ENCODE measurements around the gene MAPKAPK5. TPM values are rescaled to one million over a fixed set of nuclear protein-coding genes. Genes with fewer than 3 reads are reported as not detected.

MAPKAPK5 gene
- total RNA-seq, 4 donors from 2014 or later, result 73.5 to 768 (median 90.1) TPM

DNA sequence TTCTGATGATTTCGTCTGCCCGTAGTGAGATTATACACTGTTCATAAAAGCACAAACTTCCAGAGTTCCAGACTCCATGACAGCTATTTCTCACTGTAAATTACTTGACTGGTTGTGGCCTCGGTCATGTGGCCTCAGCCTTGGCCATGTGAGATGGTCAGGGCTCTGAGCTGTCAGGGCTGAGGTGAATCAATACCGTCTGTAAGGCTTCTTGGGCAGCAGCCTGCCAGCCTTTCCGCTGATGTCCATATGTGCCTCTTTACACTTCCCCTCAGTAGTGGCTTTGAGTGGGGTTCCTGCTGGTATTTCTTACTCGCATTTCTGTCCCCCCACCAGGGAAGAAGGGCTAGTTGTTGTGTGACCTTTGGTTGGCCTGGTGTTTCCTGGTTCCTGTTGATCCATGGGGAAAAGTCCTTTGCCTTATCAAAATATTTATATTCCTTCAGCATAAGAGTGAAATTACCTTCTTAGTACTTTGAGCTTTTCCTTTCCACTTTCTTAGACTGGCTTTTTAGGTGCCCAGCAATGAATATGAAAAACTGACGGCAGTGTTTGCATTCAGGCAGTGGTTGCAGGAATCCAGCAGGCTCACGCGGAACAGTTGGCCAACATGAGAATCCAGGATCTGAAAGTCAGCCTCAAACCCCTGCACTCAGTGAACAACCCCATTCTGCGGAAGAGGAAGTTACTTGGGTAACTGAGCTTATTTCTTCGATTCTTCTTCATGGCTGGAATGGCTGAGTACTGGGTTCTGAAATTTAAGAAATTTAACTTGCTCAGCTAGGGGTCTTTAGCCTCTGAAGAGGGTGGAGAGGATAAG is 46.1 kb downstream of the MAPKAPK5 start:
- 88 to 91% methylated on average over 4 to 11 of the region's 11 CpGs for WGBS, 2 donors (ENCODE audit: low coverage in 1 of 2)
- intact Hi-C loops (cut with DNase I; ENCODE audit: low total_unique reads), result no loop called here

DNA sequence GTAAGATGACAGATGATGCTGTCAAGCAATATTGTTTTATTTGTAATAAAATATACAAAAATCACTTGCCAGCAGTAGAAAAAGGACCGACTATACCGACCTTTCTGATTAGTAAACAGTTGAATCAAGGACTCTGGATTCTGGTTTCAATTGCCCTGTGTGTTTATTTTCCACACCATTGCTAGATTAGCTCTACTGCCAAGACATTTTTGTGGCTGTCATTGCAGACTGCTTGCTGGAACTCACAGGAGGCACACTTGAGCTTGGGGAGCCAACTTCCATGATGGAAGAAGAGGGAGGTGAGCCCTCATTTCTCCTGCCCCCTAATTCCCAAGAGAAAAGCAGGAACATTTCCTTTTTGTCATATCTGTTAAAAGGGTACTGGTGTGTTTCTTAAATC is 51.3 kb downstream of the MAPKAPK5 start:
- Histone ChIP-seq H3K27ac (no peak overlapping the region), H3K36me3 (peaks cover 0 to 40% (median 15%) of the 10 kb centered on the region in 4 donors), H3K4me3 (no peak overlapping the region), H3K4me1 (no peaks in the 10 kb centered on the region), H3K9me3 (no peaks in the 10 kb centered on the region), H3K27me3 (no peaks in the 10 kb centered on the region)
- in situ Hi-C loops (cut with MboI; ENCODE audit: low pct_ligation_motif_present in 1 of 4, low pct_unique_long_range_greater_than_20kb in 1 of 4, low sequenced_read_pairs in 3 of 4) (no loop called here), intact Hi-C loops (cut with DNase I; ENCODE audit: low total_unique reads) (no loop called here)
- no peak for TF ChIP-seq POLR2A (IDR thresholded peaks at IDR 0.05)
- no peak for TF ChIP-seq POLR2AphosphoS5 (IDR thresholded peaks at IDR 0.05)
- no peak for TF ChIP-seq EP300 (IDR thresholded peaks at IDR 0.05; ENCODE audit: low read depth)
- TF ChIP-seq, protein P1, sequence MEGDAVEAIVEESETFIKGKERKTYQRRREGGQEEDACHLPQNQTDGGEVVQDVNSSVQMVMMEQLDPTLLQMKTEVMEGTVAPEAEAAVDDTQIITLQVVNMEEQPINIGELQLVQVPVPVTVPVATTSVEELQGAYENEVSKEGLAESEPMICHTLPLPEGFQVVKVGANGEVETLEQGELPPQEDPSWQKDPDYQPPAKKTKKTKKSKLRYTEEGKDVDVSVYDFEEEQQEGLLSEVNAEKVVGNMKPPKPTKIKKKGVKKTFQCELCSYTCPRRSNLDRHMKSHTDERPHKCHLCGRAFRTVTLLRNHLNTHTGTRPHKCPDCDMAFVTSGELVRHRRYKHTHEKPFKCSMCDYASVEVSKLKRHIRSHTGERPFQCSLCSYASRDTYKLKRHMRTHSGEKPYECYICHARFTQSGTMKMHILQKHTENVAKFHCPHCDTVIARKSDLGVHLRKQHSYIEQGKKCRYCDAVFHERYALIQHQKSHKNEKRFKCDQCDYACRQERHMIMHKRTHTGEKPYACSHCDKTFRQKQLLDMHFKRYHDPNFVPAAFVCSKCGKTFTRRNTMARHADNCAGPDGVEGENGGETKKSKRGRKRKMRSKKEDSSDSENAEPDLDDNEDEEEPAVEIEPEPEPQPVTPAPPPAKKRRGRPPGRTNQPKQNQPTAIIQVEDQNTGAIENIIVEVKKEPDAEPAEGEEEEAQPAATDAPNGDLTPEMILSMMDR (IDR thresholded peaks at IDR 0.05), result no peak
- 55 to 77% methylated on average over 2 of the region's 2 CpGs for WGBS, 2 donors (ENCODE audit: low coverage in 1 of 2)
- no peak for DNase-seq

More for the DNA sequence above, 46.1 kb downstream of the MAPKAPK5 start:
- H3K27me3 ChIP-seq, result no peaks in the 10 kb centered on the region
- no peaks in the 10 kb centered on the region for H3K9me3 ChIP-seq
- H3K27ac ChIP-seq, result peak overlapping the region in 1 of 4 donors; percentile 25
- no peak for DNase-seq
- no peak overlapping the region for H3K4me3 ChIP-seq
- no peaks in the 10 kb centered on the region for H3K4me1 ChIP-seq
- in situ Hi-C loops (cut with MboI; ENCODE audit: low pct_ligation_motif_present in 1 of 4, low pct_unique_long_range_greater_than_20kb in 1 of 4, low sequenced_read_pairs in 3 of 4), result no loop called here
- TF ChIP-seq POLR2AphosphoS5 (IDR thresholded peaks at IDR 0.05) (no peak), POLR2A (IDR thresholded peaks at IDR 0.05) (no peak), EP300 (IDR thresholded peaks at IDR 0.05; ENCODE audit: low read depth) (no peak)
- TF ChIP-seq, protein P1 (IDR thresholded peaks at IDR 0.05), result no peak
- H3K36me3 ChIP-seq, result peaks cover 0 to 77% (median 29%) of the 10 kb centered on the region in 4 donors

GRCh38 chr12:111894556-111894955 is 52.5 kb downstream of the MAPKAPK5 start:
- in situ Hi-C loops (cut with MboI; ENCODE audit: low pct_ligation_motif_present in 1 of 4, low pct_unique_long_range_greater_than_20kb in 1 of 4, low sequenced_read_pairs in 3 of 4), result no loop called here
- 47 to 82% methylated on average over 4 to 5 of the region's 5 CpGs for WGBS, 2 donors (ENCODE audit: low coverage in 1 of 2)

GRCh38 chr12:111901182-111901581 is 59.2 kb downstream of the MAPKAPK5 start:
- H3K9me3 ChIP-seq, result no peaks in the 10 kb centered on the region
- H3K36me3 ChIP-seq, result no peaks in the 10 kb centered on the region
- TF ChIP-seq POLR2A (IDR thresholded peaks at IDR 0.05), result no peak
- TF ChIP-seq, protein P1 (IDR thresholded peaks at IDR 0.05), result no peak
- no peak for DNase-seq
- H3K4me3 ChIP-seq, result no peak overlapping the region
- no peak overlapping the region for H3K27ac ChIP-seq
- H3K4me1 ChIP-seq, result no peaks in the 10 kb centered on the region
- in situ Hi-C loops (cut with MboI; ENCODE audit: low pct_ligation_motif_present in 1 of 4, low pct_unique_long_range_greater_than_20kb in 1 of 4, low sequenced_read_pairs in 3 of 4) (no loop called here), intact Hi-C loops (cut with DNase I; ENCODE audit: low total_unique reads) (no loop called here)
- WGBS, 2 donors (ENCODE audit: low coverage in 1 of 2), result 71 to 82% methylated on average over 3 to 4 of the region's 4 CpGs
- H3K27me3 ChIP-seq, result no peaks in the 10 kb centered on the region

More at GRCh38 chr12:111894556-111894955, 52.5 kb downstream of the MAPKAPK5 start:
- H3K4me1 ChIP-seq, result no peaks in the 10 kb centered on the region
- intact Hi-C loops (cut with DNase I; ENCODE audit: low total_unique reads), result no loop called here
- H3K27ac ChIP-seq, result no peak overlapping the region
- peaks cover 0 to 29% (median 12%) of the 10 kb centered on the region in 4 donors for H3K36me3 ChIP-seq
- H3K27me3 ChIP-seq, result no peaks in the 10 kb centered on the region
- no peak overlapping the region for H3K4me3 ChIP-seq
- TF ChIP-seq POLR2AphosphoS5 (IDR thresholded peaks at IDR 0.05) (no peak), EP300 (IDR thresholded peaks at IDR 0.05; ENCODE audit: low read depth) (no peak), POLR2A (IDR thresholded peaks at IDR 0.05) (no peak)
- TF ChIP-seq, protein P1 (IDR thresholded peaks at IDR 0.05), result no peak
- DNase-seq, result no peak
- H3K9me3 ChIP-seq, result no peaks in the 10 kb centered on the region

Measured in transverse colon (tissue), 4 donors.